Stomach smooth muscle (tissue), 2 donors: ENCODE results near the gene TNNC1.

Experiments used
- H3K27ac ChIP-seq: one replicate; pipeline ENCODE4 v1.7.0; 2013; ENCODE audit warnings: mild to moderate bottlenecking, low read length, inconsistent platforms
- H3K27me3 ChIP-seq, 2 donors: one replicate each; pipeline ENCODE4 v1.7.0; 2013; ENCODE audit warnings: low read length in 2 of 2; ENCODE audit not compliant: insufficient read depth in 2 of 2, control insufficient read depth in 1 of 2
- H3K36me3 ChIP-seq, 2 donors: one replicate each; pipeline ENCODE4 v1.7.0; 2013; ENCODE audit warnings: low read length in 2 of 2; ENCODE audit not compliant: control insufficient read depth in 2 of 2, insufficient read depth in 2 of 2
- H3K4me1 ChIP-seq: one replicate; pipeline ENCODE4 v1.7.0; 2013; ENCODE audit warnings: low read length; ENCODE audit not compliant: control insufficient read depth, insufficient read depth
- H3K4me3 ChIP-seq, 2 donors: one replicate each; pipeline ENCODE4 v1.7.0; 2013; ENCODE audit warnings: low read length in 2 of 2
- H3K9ac ChIP-seq, 2 donors: one replicate each; pipeline ENCODE4 v1.7.0; 2013; ENCODE audit warnings: low read length in 2 of 2, mild to moderate bottlenecking in 1 of 2
- H3K9me3 ChIP-seq, 2 donors: one replicate each; pipeline ENCODE4 v1.7.0; 2013; ENCODE audit warnings: low read length in 2 of 2; ENCODE audit not compliant: control insufficient read depth in 2 of 2
- donor health status: healthy.
- donor health status: Pancreatic carcinoma.

TNNC1 gene

DNA sequence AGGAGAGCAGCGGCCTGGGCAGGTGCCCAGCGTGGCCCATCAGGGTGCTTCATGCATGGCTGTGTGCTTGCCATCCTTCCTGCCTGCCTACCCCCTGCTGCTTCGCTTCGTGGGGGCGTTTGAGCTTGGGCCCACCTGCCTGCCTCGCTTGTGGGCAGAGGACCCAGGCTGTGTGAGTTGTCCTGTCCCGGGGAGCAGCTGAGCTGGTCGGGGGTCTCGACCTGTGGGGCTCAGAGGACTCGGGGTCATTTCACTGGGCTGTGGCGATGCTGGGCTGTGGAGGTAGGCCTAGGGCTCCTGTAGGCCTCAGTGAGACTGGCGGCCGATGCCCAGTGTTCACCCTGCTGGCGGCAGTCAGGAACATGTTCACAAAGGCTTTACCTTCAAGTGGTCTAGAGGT lies 29.2 kb upstream of the TNNC1 start:
- H3K9ac ChIP-seq = no peak overlapping the region
- H3K9me3 ChIP-seq = no peaks in the 10 kb centered on the region
- peaks cover 19% of the 10 kb centered on the region for H3K4me1 ChIP-seq
- H3K36me3 ChIP-seq = peaks cover 53 to 72% of the 10 kb centered on the region in 2 donors
- peak overlapping the region in 1 of 2 donors; percentile 15 for H3K4me3 ChIP-seq
- H3K27ac ChIP-seq = peak overlapping the region; percentile 41
- no peaks in the 10 kb centered on the region for H3K27me3 ChIP-seq

DNA sequence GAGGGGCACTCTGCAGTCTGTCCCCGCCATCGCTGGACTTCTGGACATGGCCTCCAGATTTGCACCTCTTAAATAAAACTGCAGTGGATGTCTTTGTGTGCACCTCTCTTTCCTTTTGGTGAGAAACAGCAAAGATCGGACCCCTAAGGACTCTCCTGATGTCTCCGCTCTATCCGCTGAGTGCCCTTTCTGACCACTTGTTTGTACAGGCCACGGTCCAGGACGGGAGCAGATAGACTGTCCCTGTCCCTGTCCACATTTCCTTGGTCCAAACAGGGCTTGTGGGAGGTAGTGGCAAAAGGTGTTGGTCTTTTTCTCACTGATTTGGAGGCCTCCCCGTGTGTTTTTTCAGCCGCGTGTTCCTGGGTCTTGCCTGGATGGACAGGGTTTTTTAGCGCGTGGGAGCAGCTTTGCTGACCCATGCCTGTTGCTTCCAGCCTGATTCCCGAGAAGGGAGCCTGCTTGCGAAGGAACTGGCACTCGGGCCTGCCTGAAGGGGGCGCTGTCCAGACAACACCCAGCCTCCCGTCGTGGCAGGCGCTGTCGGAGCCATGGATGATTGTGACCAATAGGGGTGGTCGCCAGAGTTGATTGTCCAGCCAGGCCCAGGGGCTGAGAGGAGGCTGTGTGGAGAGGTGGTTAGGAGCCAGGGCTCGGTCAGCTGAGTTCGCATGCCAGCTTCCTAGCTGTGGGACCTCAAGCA lies 28.1 kb upstream of the TNNC1 start:
- Histone ChIP-seq H3K4me1 (peaks cover 19% of the 10 kb centered on the region), H3K27me3 (no peaks in the 10 kb centered on the region), H3K27ac (peak overlapping the region; percentile 6), H3K9ac (no peak overlapping the region), H3K9me3 (no peaks in the 10 kb centered on the region), H3K36me3 (peaks cover 52 to 72% of the 10 kb centered on the region in 2 donors), H3K4me3 (no peak overlapping the region)

DNA sequence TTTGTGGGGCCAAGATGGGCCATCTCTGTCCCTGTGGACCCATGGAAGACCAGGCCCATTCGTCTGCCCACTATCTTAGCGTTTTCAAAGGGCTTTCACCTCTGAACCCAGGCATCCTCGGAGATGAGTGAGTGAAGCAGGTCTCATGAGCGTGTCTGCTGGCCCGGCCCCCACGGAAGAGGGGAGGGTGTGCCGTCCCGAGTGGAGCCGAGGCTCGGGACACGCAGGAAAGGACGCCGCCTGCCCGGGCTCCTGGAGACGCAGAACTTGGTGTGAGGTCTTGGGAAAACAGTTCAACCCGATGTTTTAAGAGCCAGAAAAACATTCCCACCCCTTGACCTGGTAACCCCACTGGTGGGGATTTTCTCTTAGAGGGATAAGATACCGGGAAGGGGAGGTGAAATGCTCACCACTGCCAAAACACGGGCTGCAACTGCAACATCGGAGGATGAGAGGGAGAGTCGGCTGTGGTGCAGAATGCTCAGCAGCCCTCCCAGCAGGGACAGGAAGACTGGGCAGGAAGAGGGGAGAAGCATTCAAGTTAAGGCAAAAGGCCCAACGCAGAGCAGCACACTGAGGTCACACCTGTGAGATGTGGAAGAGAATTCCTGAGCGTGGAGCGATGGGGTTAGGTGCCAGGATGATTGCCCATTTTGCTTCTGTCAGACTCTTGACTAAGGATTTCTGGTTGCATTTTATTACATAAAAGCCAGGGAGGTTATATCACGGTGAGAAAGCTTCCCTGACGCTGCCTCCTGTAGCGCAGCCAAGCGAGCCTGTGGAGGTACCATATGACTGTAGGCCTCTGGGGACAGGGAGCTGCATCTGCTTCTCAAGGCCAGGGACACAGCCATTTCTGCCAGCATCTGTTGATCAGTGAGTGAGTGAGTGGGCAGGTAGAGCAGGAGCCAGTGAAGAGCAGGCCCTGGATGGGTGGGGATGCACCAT lies 27.2 kb upstream of the TNNC1 start:
- H3K4me1 ChIP-seq = peaks cover 19% of the 10 kb centered on the region
- no peak overlapping the region for H3K4me3 ChIP-seq
- no peak overlapping the region for H3K9ac ChIP-seq

DNA sequence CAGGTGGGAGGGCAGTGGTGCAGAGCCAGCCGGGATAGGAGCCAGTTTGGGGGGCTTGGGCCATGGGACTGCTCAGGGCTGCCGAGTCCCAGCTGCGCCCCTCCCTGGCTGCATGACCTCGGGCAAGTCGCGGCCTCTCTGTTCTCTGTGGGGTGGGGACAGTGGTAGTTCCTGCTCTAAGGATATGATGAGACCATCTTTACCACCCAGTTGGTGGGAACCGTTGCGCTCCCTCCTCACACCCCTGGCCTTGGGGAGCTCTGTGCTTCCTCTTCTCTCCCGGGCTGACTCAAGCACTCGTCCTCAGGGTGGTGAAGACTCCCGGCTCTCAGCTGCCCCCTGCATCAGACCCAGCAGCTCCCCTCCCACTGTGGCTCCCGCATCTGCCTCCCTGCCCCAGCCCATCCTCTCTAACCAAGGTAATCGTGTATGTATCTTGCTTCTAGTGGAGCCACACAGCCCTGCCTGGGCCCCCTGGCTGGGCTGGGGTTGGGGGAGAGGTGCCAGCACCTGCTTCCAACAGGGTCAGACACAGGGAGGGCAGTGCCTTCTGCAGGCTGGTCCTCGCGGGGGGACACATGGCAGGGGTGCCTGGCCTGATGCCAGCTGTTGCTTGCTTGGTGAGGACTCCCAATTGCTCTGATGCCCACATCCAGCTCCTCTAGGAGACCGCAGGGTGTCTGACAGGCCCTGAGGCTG lies 26.2 kb upstream of the TNNC1 start:
- no peak overlapping the region for H3K9ac ChIP-seq
- H3K36me3 ChIP-seq = peaks cover 54 to 74% of the 10 kb centered on the region in 2 donors
- H3K9me3 ChIP-seq = no peaks in the 10 kb centered on the region
- no peaks in the 10 kb centered on the region for H3K27me3 ChIP-seq
- no peak overlapping the region for H3K27ac ChIP-seq
- H3K4me1 ChIP-seq = peaks cover 18% of the 10 kb centered on the region
- no peak overlapping the region for H3K4me3 ChIP-seq

More for the DNA sequence above, 27.2 kb upstream of the TNNC1 start:
- H3K36me3 ChIP-seq = peaks cover 48 to 72% of the 10 kb centered on the region in 2 donors
- peak overlapping the region; percentile 6 for H3K27ac ChIP-seq
- no peaks in the 10 kb centered on the region for H3K27me3 ChIP-seq
- no peaks in the 10 kb centered on the region for H3K9me3 ChIP-seq

DNA sequence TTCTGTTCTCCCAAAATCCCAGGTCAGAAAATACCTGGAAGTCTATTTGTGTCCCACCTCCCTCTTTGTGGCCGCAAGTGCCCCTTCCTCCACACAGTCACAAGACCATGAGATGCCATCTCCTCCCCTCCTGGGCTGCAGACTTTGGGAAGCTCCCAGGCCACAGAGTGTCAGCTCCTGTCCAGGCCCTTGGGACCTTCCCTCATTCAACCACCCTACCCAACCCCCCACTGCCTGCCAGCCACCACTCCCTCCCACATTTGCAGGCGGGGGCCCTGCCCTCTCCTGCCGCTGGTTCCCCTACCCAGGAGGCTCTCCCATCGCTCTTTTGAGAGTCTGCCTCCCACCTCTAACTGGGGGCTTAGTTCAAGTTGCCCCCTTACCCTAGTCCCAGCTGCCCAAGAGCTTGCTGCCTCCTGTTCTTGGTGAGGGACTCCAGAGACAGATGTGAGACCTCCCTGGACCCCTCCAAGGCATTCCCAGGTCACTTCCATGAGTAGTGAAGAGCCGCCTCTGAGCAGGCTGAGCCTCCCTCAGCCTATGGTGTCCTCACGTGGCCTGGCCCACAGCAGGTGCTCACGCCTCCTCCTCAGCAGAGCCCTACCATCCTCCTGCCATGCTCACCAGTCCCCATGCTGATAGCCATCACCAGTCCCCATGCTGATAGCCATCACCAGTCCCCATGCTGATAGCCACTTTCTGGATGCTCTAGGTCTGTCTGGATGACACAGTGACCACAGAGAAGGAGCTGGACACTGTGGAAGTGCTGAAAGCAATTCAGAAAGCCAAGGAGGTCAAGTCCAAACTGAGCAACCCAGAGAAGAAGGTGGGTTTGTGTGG lies 25.4 kb upstream of the TNNC1 start:
- H3K4me3 ChIP-seq = no peak overlapping the region
- no peaks in the 10 kb centered on the region for H3K9me3 ChIP-seq
- no peak overlapping the region for H3K27ac ChIP-seq
- H3K36me3 ChIP-seq = peaks cover 54 to 79% of the 10 kb centered on the region in 2 donors
- H3K27me3 ChIP-seq = no peaks in the 10 kb centered on the region
- no peak overlapping the region for H3K9ac ChIP-seq
- H3K4me1 ChIP-seq = peaks cover 12% of the 10 kb centered on the region

DNA sequence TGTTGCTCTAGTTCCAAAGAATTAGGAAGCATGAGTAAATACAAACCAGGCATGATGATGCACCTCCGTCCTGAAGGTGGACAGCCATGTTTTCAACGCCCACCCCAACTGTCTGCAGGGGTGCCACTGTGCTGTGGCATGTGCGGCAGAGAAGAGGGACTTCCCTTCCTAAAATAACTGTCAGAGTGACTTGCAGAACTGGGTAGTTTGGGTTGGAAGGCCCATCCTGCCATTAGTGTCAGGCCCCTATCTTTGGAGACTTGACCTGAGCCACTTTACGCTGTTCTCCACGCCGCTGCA lies 23.9 kb upstream of the TNNC1 start:
- no peaks in the 10 kb centered on the region for H3K9me3 ChIP-seq
- H3K4me3 ChIP-seq = no peak overlapping the region
- H3K36me3 ChIP-seq = peaks cover 67 to 90% of the 10 kb centered on the region in 2 donors
- H3K27me3 ChIP-seq = no peaks in the 10 kb centered on the region
- H3K4me1 ChIP-seq = no peaks in the 10 kb centered on the region
- no peak overlapping the region for H3K9ac ChIP-seq
- no peak overlapping the region for H3K27ac ChIP-seq

DNA sequence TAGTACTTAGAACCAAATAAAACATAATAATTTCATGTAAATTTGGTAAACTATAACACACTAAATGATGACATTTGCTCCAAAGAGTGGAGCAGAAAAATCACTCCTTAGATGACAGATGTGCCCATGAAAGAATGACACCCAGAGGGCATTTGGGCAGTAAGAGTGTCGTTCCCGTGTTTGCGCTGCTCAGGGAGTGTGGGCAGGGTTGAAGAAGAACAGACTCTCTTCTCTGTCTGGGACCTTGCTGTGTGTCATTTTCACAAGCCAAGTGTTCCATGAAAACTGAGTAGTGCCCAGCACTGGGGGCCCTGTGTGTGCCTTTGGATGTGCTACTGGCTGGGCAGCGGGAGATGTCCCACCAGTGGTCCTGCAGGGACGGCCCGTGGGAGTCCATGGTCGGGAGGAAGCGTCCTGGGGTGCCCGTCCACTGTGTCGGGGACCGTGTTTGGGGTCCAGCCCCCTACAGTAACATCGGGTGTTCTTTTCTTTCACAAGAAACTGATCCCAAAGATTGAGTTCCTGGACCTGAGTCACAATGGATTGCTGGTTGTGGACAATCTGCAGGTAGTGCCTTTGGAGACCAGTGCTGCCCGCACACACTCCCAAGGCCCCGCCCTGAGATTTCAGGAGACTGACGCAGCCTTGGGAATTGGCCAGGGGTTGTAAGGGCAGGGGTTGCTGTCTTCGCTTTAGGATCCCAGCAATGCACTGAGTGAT lies 23.4 kb upstream of the TNNC1 start:
- Histone ChIP-seq H3K9me3 (no peaks in the 10 kb centered on the region), H3K4me3 (no peak overlapping the region), H3K4me1 (peaks cover 2% of the 10 kb centered on the region), H3K27me3 (no peaks in the 10 kb centered on the region), H3K27ac (no peak overlapping the region), H3K9ac (no peak overlapping the region), H3K36me3 (peaks cover 70 to 87% of the 10 kb centered on the region in 2 donors)

DNA sequence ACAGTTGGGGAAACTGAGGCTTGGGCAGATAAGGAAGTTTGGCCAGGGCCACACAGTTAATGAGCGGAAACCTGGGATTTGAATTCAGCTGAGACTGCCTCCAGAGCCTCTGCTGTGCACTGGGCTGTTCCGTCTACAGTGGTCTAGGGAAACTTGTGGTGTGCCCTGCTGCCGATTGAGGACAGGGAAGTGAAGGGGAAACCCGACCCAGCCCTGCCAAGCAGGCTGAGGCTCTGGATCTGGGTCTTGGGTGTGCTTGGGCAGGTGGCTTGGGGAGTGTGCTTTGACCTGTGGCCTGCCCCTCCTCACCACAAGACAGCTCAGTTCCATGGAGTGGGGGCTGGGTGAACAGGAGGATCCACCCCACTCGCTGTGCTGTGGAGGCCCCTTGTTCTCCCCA lies 19.2 kb upstream of the TNNC1 start:
- Histone ChIP-seq H3K4me3 (no peak overlapping the region), H3K4me1 (peaks cover 14% of the 10 kb centered on the region), H3K9me3 (no peaks in the 10 kb centered on the region), H3K27ac (no peak overlapping the region), H3K36me3 (peaks cover 37 to 68% of the 10 kb centered on the region in 2 donors), H3K9ac (no peak overlapping the region), H3K27me3 (no peaks in the 10 kb centered on the region)

DNA sequence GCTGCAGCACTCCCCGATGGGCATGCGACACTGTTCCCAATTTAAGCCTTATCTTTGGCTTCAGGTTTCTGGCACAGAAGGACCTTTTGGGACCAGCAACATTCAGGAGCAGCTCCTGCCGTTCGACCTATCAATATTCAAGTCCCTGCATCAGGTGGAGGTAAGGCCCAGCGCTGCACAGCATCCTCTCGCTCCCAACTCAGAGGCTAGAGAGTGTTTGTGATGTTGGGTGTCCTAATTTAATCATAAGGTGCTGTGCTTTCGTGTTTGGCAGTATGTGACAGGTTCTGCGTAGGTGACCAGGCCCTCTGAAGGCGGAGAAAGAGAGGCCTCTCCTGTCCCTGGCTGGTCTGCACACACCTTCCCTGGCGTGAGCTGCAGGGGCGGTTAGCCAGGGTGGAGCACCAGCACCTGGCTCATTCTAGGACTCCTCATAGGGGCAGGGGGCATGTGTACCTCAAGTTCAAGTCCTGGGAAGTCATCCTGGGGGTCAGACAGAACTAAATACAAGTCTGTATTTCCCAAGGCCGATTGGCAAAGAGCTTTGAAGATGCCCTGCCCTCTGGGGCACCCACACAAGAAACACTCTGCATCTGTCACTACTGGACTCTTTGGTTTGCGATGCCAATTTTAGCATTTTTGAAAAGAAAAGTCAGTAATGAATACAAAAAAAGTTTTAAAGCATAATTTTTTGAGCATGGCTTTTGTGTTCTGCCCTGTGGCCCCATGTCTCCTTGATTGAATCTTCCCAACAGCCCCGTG lies 18.6 kb upstream of the TNNC1 start:
- Histone ChIP-seq H3K4me3 (no peak overlapping the region), H3K9me3 (no peaks in the 10 kb centered on the region), H3K27me3 (no peaks in the 10 kb centered on the region), H3K27ac (no peak overlapping the region), H3K4me1 (peaks cover 14% of the 10 kb centered on the region), H3K9ac (no peak overlapping the region), H3K36me3 (peaks cover 31 to 62% of the 10 kb centered on the region in 2 donors)
